ENCODE data around the gene NFASC. TPM values are rescaled to one million over a fixed set of nuclear protein-coding genes. Genes with fewer than 3 reads are reported as not detected.

NFASC gene
- total RNA-seq, 4 donors from 2014 or later, result 10.3 to 18.4 (median 10.9) TPM

DNA sequence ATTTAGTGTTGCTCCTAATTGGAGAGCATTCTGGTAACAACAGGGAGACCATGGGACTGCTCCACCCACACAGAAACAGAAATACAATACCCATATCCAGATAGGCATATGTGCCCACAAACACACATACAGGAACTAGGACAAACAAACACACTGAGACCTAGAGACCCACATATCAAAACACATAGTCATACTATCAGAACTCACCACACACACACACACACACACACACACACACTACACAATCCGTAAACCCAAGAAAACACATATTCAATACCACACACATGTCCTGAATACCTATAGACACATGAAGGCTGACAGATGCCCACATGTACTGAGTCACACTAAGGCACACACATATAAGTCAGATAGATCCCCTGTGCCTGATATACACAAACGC lies 3.5 kb upstream of the NFASC start:
- DNase-seq (ENCODE audit: low spot score), result no peak
- no peak for ATAC-seq (ENCODE audit: low FRiP score)
- TF ChIP-seq, protein P1, sequence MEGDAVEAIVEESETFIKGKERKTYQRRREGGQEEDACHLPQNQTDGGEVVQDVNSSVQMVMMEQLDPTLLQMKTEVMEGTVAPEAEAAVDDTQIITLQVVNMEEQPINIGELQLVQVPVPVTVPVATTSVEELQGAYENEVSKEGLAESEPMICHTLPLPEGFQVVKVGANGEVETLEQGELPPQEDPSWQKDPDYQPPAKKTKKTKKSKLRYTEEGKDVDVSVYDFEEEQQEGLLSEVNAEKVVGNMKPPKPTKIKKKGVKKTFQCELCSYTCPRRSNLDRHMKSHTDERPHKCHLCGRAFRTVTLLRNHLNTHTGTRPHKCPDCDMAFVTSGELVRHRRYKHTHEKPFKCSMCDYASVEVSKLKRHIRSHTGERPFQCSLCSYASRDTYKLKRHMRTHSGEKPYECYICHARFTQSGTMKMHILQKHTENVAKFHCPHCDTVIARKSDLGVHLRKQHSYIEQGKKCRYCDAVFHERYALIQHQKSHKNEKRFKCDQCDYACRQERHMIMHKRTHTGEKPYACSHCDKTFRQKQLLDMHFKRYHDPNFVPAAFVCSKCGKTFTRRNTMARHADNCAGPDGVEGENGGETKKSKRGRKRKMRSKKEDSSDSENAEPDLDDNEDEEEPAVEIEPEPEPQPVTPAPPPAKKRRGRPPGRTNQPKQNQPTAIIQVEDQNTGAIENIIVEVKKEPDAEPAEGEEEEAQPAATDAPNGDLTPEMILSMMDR (IDR thresholded peaks at IDR 0.05), result no peak

DNA sequence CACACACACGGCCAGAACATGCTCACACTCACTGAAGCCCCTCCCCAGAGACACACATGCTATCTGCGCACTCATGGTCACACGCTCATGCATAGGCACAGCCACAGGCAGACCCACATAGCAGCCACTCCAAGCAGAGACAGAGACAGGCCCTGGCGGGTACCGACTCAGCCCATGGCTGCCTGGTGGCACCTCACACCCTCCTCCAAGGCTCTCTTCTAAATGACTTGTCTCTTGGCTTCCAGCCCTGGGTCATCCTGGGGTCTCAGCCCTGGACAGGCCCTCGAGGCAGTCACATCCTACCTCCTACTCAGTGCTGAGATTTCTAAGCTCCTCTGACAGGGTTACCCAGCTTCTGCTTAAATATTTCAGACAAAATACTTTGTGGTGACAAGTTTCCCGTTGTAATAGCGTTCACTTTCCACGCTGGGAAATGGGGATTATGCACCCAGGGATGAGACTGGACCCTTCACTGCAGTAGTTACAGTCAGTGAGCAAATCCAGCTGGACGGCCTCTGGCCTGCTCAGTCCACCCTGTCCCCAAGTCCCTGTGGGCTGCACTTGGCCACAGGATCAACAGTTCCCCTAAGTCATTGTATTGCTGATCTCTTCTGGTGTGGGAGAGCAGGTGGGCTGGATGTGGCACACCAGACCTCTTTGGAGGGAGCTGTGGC lies 2.9 kb upstream of the NFASC start:
- DNase-seq (ENCODE audit: low spot score), result no peak
- ATAC-seq (ENCODE audit: low FRiP score), result no peak
- TF ChIP-seq, protein P1 (IDR thresholded peaks at IDR 0.05), result no peak

DNA sequence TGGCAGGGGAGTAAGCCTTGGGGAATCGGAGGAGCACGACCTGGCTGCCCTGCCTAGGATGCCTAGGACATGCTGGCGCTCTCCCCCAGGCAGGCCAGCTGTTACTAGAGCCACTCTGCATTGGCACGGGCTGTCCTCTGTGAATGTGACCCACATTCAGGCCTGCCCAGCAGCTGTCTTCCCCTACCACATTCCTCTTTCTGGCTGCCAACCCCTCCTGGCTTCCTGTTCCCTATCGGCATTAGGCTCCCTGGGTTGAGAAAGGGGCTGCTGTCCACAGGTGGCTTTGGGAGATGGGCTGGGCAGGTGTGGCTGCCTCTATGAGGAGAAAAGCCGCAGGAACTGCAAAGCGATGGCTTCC lies 2.3 kb upstream of the NFASC start:
- no peak for ATAC-seq (ENCODE audit: low FRiP score)
- no peak for DNase-seq (ENCODE audit: low spot score)

GRCh38 chr1:204869097-204869496 lies 1.6 kb upstream of the NFASC start:
- ATAC-seq (ENCODE audit: low FRiP score), result no peak
- TF ChIP-seq, protein P1 (IDR thresholded peaks at IDR 0.05), result no peak
- no peak for DNase-seq (ENCODE audit: low spot score)

More for the DNA sequence above, 2.3 kb upstream of the NFASC start:
- TF ChIP-seq, protein P1 (IDR thresholded peaks at IDR 0.05), result no peak

- ATAC-seq (ENCODE audit: low FRiP score) (no peak), DNase-seq (ENCODE audit: low spot score) (no peak)
- TF ChIP-seq, protein P1 (IDR thresholded peaks at IDR 0.05), result no peak
Observed at GRCh38 chr1:204871405-204872037, 859 bp downstream of the NFASC start.

DNA sequence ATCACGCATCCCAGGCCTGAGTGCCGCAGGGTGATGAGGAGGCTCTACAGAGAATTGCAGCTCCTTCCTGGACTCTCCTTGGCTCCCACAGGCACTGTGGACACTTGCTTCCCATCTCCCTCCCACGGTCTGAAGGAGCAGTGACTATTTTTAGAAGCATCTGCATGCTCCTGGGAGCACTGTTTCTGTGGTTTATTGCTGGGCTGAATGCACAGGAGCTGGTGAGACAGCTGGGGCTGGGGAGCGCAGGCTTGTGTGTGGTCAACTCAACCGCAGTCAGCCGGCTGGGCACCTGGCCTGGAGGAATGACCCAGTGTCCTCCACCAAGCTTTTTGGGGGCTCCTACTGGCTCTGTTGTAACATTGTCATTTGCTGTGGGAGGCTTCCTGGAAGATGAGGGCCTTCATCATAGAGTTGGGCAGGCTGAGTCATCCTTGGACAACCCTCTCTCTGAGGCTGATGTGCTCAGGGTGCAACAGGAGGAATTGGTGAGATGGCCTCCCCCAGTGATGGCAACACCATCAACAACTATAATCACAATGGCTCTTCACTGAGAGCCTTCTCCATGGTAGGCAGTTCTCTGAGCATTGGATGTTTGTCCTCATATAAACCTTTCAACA lies 1.7 kb downstream of the NFASC start:
- no peak for ATAC-seq (ENCODE audit: low FRiP score)
- no peak for DNase-seq (ENCODE audit: low spot score)
- TF ChIP-seq, protein P1 (IDR thresholded peaks at IDR 0.05), result no peak
